ENCODE data around the gene COMT. TPM values are rescaled to one million over a fixed set of nuclear protein-coding genes. Genes with fewer than 3 reads are reported as not detected.

The COMT gene
- total and polyA plus RNA-seq, 11 donors, result 69.7 to 249 (median 119) TPM

GRCh38 chr22:19940536-19941364, 822 bp upstream of the COMT start:
- ATAC-seq, result no peak
- peaks cover 4 to 62% (median 29%) of the 10 kb centered on the region in 12 donors for H3K4me1 ChIP-seq

GRCh38 chr22:19942157-19943081, 847 bp downstream of the COMT start:
- TF ChIP-seq, protein P1, sequence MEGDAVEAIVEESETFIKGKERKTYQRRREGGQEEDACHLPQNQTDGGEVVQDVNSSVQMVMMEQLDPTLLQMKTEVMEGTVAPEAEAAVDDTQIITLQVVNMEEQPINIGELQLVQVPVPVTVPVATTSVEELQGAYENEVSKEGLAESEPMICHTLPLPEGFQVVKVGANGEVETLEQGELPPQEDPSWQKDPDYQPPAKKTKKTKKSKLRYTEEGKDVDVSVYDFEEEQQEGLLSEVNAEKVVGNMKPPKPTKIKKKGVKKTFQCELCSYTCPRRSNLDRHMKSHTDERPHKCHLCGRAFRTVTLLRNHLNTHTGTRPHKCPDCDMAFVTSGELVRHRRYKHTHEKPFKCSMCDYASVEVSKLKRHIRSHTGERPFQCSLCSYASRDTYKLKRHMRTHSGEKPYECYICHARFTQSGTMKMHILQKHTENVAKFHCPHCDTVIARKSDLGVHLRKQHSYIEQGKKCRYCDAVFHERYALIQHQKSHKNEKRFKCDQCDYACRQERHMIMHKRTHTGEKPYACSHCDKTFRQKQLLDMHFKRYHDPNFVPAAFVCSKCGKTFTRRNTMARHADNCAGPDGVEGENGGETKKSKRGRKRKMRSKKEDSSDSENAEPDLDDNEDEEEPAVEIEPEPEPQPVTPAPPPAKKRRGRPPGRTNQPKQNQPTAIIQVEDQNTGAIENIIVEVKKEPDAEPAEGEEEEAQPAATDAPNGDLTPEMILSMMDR (IDR thresholded peaks at IDR 0.05), result no peak
- no peak for TF ChIP-seq POLR2A (IDR thresholded peaks at IDR 0.05)
- peaks cover 6 to 66% (median 39%) of the 10 kb centered on the region in 12 donors for H3K4me1 ChIP-seq
- DNase-seq, result peak in 2 of 5 donors; percentile 40 to 47
- H3K9me3 ChIP-seq, result no peaks in the 10 kb centered on the region
- intact Hi-C loops (cut with DNase I), result loop anchor here in 1 of 10 donors (5.0 kb wide), 1 partner anchor 90 kb away; the partner anchor contains the start of genes GNB1L and RTL10
- ATAC-seq, result peak; percentile 53 to 66 (median 58)
- no peaks in the 10 kb centered on the region for H3K27me3 ChIP-seq
- WGBS, 4 donors, result 2 to 6% (median 4%) methylated on average over 8 of the region's 8 CpGs
- H3K36me3 ChIP-seq, result peaks cover 0 to 2% (median 0%) of the 10 kb centered on the region in 9 donors
- H3K27ac ChIP-seq, result peak overlapping the region; percentile 88 to 99 (median 94)
- H3K4me3 ChIP-seq, result peak overlapping the region; percentile 65 to 99 (median 87)

More at GRCh38 chr22:19940536-19941364, 822 bp upstream of the COMT start:
- Histone ChIP-seq H3K36me3 (peaks cover 0 to 6% (median 0%) of the 10 kb centered on the region in 9 donors), H3K27me3 (no peaks in the 10 kb centered on the region), H3K27ac (peak overlapping the region in 11 of 12 donors; percentile 88 to 99 (median 94)), H3K9me3 (peaks cover 0 to 1% (median 0%) of the 10 kb centered on the region in 12 donors), H3K4me3 (peak overlapping the region; percentile 65 to 99 (median 87))
- WGBS, 4 donors, result 74 to 81% (median 77%) methylated on average over 18 to 21 of the region's 21 CpGs
- TF ChIP-seq, protein P1 (IDR thresholded peaks at IDR 0.05), result no peak
- TF ChIP-seq POLR2A (IDR thresholded peaks at IDR 0.05), result no peak
- peak in 1 of 5 donors; percentile 33 for DNase-seq
- intact Hi-C loops (cut with DNase I), result loop anchor here in 1 of 10 donors (5.0 kb wide), 1 partner anchor 88 kb away; the partner anchor contains the start of genes GNB1L and RTL10

GRCh38 chr22:19943082-19944026, 1.8 kb downstream of the COMT start:
- Histone ChIP-seq H3K27me3 (no peaks in the 10 kb centered on the region), H3K4me1 (peaks cover 8 to 66% (median 44%) of the 10 kb centered on the region in 12 donors), H3K36me3 (peaks cover 0 to 4% (median 0%) of the 10 kb centered on the region in 9 donors), H3K4me3 (peak overlapping the region in 11 of 12 donors; percentile 65 to 99 (median 87)), H3K9me3 (no peaks in the 10 kb centered on the region), H3K27ac (peak overlapping the region; percentile 88 to 99 (median 94))
- peak in 1 of 2 donors; percentile 38 for TF ChIP-seq POLR2A (IDR thresholded peaks at IDR 0.05)
- TF ChIP-seq, protein P1 (IDR thresholded peaks at IDR 0.05), result no peak
- intact Hi-C loops (cut with DNase I), result loop anchor here in 1 of 10 donors (5.0 kb wide), 1 partner anchor 91 kb away; the partner anchor contains the start of genes GNB1L and RTL10
- WGBS, 4 donors, result 44 to 56% (median 49%) methylated on average over 11 of the region's 11 CpGs
- ATAC-seq, result peak; percentile 32 to 68 (median 51)
- peak in 2 of 5 donors; percentile 42 for DNase-seq
